Measurements from ENCODE around the gene KIF13A. TPM values are rescaled to one million over a fixed set of nuclear protein-coding genes. Genes with fewer than 3 reads are reported as not detected.

Gene KIF13A
- total RNA-seq, 5 donors from 2014 or later (not counting 1 experiment from before 2014, with no cell fraction given), result 0.55 to 2.0 (median 0.92) TPM

DNA sequence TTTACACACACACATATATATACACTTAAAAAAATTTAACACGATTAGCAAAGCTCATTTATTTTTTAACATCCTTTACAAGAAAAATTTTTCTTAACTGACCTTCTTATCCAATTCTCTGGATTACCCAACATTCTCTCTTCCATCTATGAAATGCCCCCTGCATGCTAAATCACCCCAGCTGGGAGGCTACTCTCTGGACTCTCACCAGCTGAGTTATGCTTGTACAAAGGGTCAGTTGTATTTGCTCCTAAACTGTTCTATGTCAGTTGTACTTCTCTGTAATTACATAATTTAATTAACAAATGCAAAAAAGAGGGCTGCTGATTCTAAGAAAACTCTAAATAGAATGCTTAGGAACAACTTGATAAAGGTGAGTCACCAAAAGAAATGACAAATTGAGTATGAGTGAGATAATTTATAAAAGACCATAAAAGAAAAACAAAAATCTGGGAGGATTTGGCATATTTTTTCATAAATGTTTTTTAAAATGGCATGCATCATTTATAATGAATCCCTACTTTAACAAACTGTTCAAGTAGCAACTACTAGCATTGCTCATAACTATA is 120.5 kb downstream of the KIF13A start:
- no peaks in the 10 kb centered on the region for H3K4me1 ChIP-seq (ENCODE audit: control insufficient read depth in 1 of 2, extremely low read depth in 1 of 2, insufficient read depth in 2 of 2, low read length in 2 of 2)
- H3K36me3 ChIP-seq (ENCODE audit: control insufficient read depth in 2 of 2, extremely low read depth in 1 of 2, insufficient read depth in 1 of 2, low read length in 1 of 2), result no peaks in the 10 kb centered on the region
- H3K27ac ChIP-seq (ENCODE audit: low read length), result no peak overlapping the region
- no peaks in the 10 kb centered on the region for H3K9me3 ChIP-seq
- peaks cover 13 to 18% of the 10 kb centered on the region in 2 donors for H3K27me3 Mint-ChIP-seq
- H3K4me1 Mint-ChIP-seq, result no peaks in the 10 kb centered on the region
- no peak for ATAC-seq (replicated peaks in 1 of 4)
- ChIA-PET CTCF (interaction anchor here in 1 of 2 donors (0.6 kb wide), 1 partner anchor 541 kb away, joined by 8 read pairs; no protein-coding TSS in a partner anchor), POLR2A (interaction anchor here in 1 of 2 donors (0.5 kb wide), 1 partner anchor 445 kb away, joined by 5 read pairs; no protein-coding TSS in a partner anchor)
- H3K27me3 ChIP-seq (replicated peaks in 1 of 2; ENCODE audit: control insufficient read depth in 2 of 2, extremely low read depth in 1 of 2, insufficient read depth in 2 of 2, low read length in 1 of 2), result peaks cover 0 to 3% of the 10 kb centered on the region in 2 experiments
- H3K36me3 Mint-ChIP-seq, result no peaks in the 10 kb centered on the region
- no CpG with 5 or more reads among the region's 1 CpG for WGBS (ENCODE audit: insufficient coverage)
- no peak overlapping the region for H3K27ac Mint-ChIP-seq
- no peak for DNase-seq
- H3K4me3 ChIP-seq (ENCODE audit: control insufficient read depth in 1 of 2, extremely low read depth in 1 of 2, low read length in 1 of 2), result no peak overlapping the region
- H3K9me3 Mint-ChIP-seq, result no peaks in the 10 kb centered on the region
- H3K4me3 Mint-ChIP-seq, result no peak overlapping the region

DNA sequence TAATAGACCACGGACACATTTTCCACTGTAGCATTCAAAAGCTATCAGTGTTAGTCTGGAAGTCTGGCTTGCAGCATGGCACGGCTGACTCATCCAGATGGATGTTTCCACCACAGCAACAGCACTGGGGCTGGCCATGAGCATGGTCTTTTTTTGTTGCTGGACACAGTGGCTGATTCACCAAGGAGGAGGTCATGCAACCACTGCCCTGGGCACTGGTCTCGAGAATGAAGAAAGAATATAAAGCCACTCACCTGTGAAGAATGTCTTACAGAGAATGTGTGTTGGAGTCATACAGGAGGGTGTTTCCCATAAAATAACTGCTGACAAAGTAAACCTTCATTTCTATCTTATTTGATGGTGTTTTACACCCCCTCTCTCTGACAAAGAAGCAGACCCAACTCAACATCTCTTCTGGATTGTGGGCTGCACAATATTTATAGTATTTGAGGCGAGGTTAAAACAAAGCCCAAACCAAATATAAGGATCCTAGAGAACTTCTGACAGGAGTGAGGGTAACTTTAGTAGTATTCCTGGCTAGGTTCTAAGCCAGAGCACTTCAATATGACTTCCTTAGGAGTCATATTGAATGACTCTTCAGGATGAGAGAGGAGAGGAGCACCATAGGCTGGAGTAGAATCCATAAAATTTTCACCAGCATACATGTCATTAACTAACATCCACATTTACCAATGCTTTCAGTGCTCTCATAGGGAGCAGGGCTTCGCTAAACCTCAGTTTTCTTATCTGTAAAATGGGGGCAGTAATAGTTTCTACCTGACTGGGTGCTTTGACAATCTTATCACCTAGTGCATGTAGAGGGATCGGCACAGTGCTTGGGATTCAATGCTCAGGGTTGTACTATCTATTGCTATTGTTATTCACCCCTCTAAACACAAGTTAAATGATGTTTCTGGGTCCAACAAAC is 121.4 kb downstream of the KIF13A start:
- Histone ChIP-seq H3K27ac (ENCODE audit: low read length) (no peak overlapping the region), H3K27me3 (replicated peaks in 1 of 2; ENCODE audit: control insufficient read depth in 2 of 2, extremely low read depth in 1 of 2, insufficient read depth in 2 of 2, low read length in 1 of 2) (peaks cover 0 to 3% of the 10 kb centered on the region in 2 experiments), H3K4me1 (ENCODE audit: control insufficient read depth in 1 of 2, extremely low read depth in 1 of 2, insufficient read depth in 2 of 2, low read length in 2 of 2) (no peaks in the 10 kb centered on the region), H3K9me3 (no peaks in the 10 kb centered on the region), H3K4me3 (ENCODE audit: control insufficient read depth in 1 of 2, extremely low read depth in 1 of 2, low read length in 1 of 2) (no peak overlapping the region), H3K36me3 (ENCODE audit: control insufficient read depth in 2 of 2, extremely low read depth in 1 of 2, insufficient read depth in 1 of 2, low read length in 1 of 2) (no peaks in the 10 kb centered on the region)
- H3K27ac Mint-ChIP-seq, result no peak overlapping the region
- H3K4me3 Mint-ChIP-seq, result no peak overlapping the region
- no peaks in the 10 kb centered on the region for H3K4me1 Mint-ChIP-seq
- CTCF ChIA-PET, result no interaction called here
- peaks cover 13 to 20% of the 10 kb centered on the region in 2 donors for H3K27me3 Mint-ChIP-seq
- H3K9me3 Mint-ChIP-seq, result no peaks in the 10 kb centered on the region
- WGBS (ENCODE audit: insufficient coverage), result 77% methylated on average over 2 of the region's 6 CpGs
- POLR2A ChIA-PET, result no interaction called here
- DNase-seq, result no peak
- H3K36me3 Mint-ChIP-seq, result no peaks in the 10 kb centered on the region
- ATAC-seq (replicated peaks in 1 of 4), result no peak

DNA sequence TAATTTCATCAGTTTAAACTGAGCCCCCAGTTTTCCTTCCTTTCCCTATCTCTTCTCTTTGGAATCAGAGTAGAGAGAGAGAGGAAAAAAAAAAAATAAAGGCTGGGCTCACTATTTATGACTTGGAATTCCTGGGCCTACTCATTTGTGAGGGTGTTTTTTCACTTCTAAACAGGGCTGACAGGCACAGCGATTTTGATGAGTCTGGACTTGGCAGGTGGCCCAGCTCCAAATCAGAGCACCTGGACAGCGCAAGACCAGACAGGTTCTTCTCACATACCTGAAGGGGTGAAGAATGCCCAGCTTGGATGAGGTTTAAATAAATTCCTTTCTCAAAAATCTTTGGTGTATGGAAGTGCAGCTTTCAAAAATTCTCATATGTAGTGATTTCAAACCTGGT is 122.2 kb downstream of the KIF13A start:
- Mint-ChIP-seq H3K27ac (no peak overlapping the region), H3K4me3 (no peak overlapping the region), H3K9me3 (no peaks in the 10 kb centered on the region), H3K27me3 (peaks cover 13 to 16% of the 10 kb centered on the region in 2 donors), H3K36me3 (no peaks in the 10 kb centered on the region), H3K4me1 (no peaks in the 10 kb centered on the region)
- WGBS (ENCODE audit: insufficient coverage), result no CpG with 5 or more reads among the region's 2 CpGs
- H3K4me1 ChIP-seq (ENCODE audit: control insufficient read depth in 1 of 2, extremely low read depth in 1 of 2, insufficient read depth in 2 of 2, low read length in 2 of 2), result no peaks in the 10 kb centered on the region
- DNase-seq (no peak), ATAC-seq (replicated peaks in 1 of 4) (no peak)
- ChIA-PET CTCF (no interaction called here), POLR2A (no interaction called here)
- peaks cover 0 to 3% of the 10 kb centered on the region in 2 experiments for H3K27me3 ChIP-seq (replicated peaks in 1 of 2; ENCODE audit: control insufficient read depth in 2 of 2, extremely low read depth in 1 of 2, insufficient read depth in 2 of 2, low read length in 1 of 2)
- no peaks in the 10 kb centered on the region for H3K9me3 ChIP-seq
- no peak overlapping the region for H3K4me3 ChIP-seq (ENCODE audit: control insufficient read depth in 1 of 2, extremely low read depth in 1 of 2, low read length in 1 of 2)
- no peak overlapping the region for H3K27ac ChIP-seq (ENCODE audit: low read length)
- no peaks in the 10 kb centered on the region for H3K36me3 ChIP-seq (ENCODE audit: control insufficient read depth in 2 of 2, extremely low read depth in 1 of 2, insufficient read depth in 1 of 2, low read length in 1 of 2)

DNA sequence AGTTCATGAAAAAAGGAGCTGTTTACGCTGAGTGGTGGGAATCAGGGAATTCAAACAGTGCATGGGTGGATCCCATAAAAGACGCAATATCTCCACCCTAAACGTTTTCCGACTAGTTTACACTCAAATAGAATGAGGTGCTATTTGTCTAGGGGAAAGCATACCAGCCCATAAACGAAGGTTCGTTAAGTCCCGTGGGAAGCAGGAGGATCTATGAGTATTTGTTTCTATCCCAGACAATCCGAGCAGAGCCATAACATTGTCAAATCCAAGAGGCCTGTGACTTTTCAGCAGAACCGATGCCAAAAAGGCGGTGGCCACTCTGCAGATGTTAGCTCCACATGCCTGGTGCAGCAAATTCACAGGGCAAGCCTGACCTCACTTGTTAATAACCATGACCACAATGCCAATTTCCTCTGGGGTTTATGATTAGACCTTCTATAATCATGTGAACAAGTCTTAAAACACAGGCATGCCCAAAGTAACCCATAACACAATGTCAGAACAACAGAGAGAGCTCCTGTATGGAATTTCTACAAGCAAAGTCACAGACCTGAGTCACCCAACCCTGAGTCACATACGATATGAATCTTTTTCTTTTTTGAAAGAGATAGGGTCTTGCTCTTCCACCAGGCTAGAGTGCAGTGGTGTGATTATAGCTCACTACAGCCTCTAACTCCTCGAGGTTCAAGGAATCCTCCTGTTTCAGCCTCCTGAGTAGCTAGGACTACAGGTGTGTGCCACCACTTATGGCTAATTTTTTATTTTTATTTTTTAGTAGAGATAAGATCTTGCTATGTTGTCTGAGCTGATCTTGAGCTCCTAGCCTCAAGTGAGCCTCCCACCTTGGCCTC is 123.3 kb downstream of the KIF13A start:
- CTCF ChIA-PET, result no interaction called here
- no peaks in the 10 kb centered on the region for H3K36me3 Mint-ChIP-seq
- no peaks in the 10 kb centered on the region for H3K9me3 ChIP-seq

DNA sequence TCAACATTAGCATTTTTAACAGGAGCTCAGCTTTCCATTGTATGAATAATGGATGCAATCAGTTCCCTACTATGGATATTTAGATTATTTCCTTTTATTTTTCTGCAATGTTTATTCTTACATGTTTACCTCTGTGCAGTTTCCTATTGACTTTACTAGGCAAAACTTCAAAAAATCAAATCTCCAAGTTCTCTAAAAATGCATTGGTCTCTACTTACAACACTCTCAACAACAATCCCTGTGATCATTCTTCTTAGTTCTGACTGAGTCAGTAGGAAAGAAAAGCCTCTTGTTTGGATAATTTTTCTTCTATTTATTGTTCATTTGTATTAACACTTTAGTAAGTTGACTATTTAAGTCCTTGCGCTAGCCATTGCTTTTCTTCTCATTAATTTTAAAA is 126.1 kb downstream of the KIF13A start:
- Histone ChIP-seq H3K9me3 (no peaks in the 10 kb centered on the region), H3K4me1 (ENCODE audit: control insufficient read depth in 1 of 2, extremely low read depth in 1 of 2, insufficient read depth in 2 of 2, low read length in 2 of 2) (no peaks in the 10 kb centered on the region), H3K27ac (ENCODE audit: low read length) (no peak overlapping the region), H3K27me3 (replicated peaks in 1 of 2; ENCODE audit: control insufficient read depth in 2 of 2, extremely low read depth in 1 of 2, insufficient read depth in 2 of 2, low read length in 1 of 2) (peaks cover 0 to 3% of the 10 kb centered on the region in 2 experiments), H3K4me3 (ENCODE audit: control insufficient read depth in 1 of 2, extremely low read depth in 1 of 2, low read length in 1 of 2) (no peak overlapping the region), H3K36me3 (ENCODE audit: control insufficient read depth in 2 of 2, extremely low read depth in 1 of 2, insufficient read depth in 1 of 2, low read length in 1 of 2) (no peaks in the 10 kb centered on the region)
- H3K4me3 Mint-ChIP-seq, result no peak overlapping the region
- no peak overlapping the region for H3K27ac Mint-ChIP-seq
- ATAC-seq (replicated peaks in 1 of 4) (no peak), DNase-seq (no peak)
- no peaks in the 10 kb centered on the region for H3K9me3 Mint-ChIP-seq
- H3K4me1 Mint-ChIP-seq, result no peaks in the 10 kb centered on the region
- H3K27me3 Mint-ChIP-seq, result peaks cover 8 to 14% of the 10 kb centered on the region in 2 donors
- H3K36me3 Mint-ChIP-seq, result no peaks in the 10 kb centered on the region
- CTCF ChIA-PET, result no interaction called here
- POLR2A ChIA-PET, result no interaction called here
- no CpG with 5 or more reads among the region's 1 CpG for WGBS (ENCODE audit: insufficient coverage)

More for the DNA sequence above, 123.3 kb downstream of the KIF13A start:
- Mint-ChIP-seq H3K4me1 (no peaks in the 10 kb centered on the region), H3K27me3 (peaks cover 9 to 12% of the 10 kb centered on the region in 2 donors), H3K27ac (no peak overlapping the region), H3K4me3 (no peak overlapping the region), H3K9me3 (no peaks in the 10 kb centered on the region)
- Histone ChIP-seq H3K36me3 (ENCODE audit: control insufficient read depth in 2 of 2, extremely low read depth in 1 of 2, insufficient read depth in 1 of 2, low read length in 1 of 2) (no peaks in the 10 kb centered on the region), H3K4me3 (ENCODE audit: control insufficient read depth in 1 of 2, extremely low read depth in 1 of 2, low read length in 1 of 2) (no peak overlapping the region), H3K4me1 (ENCODE audit: control insufficient read depth in 1 of 2, extremely low read depth in 1 of 2, insufficient read depth in 2 of 2, low read length in 2 of 2) (no peaks in the 10 kb centered on the region), H3K27ac (ENCODE audit: low read length) (no peak overlapping the region), H3K27me3 (replicated peaks in 1 of 2; ENCODE audit: control insufficient read depth in 2 of 2, extremely low read depth in 1 of 2, insufficient read depth in 2 of 2, low read length in 1 of 2) (peaks cover 0 to 3% of the 10 kb centered on the region in 2 experiments)
- POLR2A ChIA-PET, result no interaction called here
- 95% methylated on average over 5 of the region's 12 CpGs for WGBS (ENCODE audit: insufficient coverage)
- ATAC-seq (replicated peaks in 1 of 4), result no peak
- no peak for DNase-seq

DNA sequence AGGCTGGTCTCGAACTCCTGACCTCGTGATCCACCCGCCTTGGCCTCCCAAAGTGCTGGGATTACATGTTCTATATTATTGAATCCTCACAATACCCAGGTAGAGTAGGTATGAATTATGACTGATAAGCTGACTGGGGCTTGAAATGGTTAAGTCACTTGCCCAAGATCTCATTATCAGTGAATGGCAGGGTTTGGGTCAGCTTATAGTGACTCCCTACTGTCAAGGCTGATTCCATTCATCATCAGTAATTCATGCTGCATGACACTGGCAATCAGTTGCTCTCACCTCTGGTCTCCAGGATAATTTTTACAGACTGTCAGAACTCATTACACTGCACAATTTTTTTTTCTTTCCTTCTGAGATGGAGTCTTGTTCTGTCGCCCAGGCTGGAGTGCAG is 127.6 kb downstream of the KIF13A start:
- peaks cover 0 to 3% of the 10 kb centered on the region in 2 experiments for H3K27me3 ChIP-seq (replicated peaks in 1 of 2; ENCODE audit: control insufficient read depth in 2 of 2, extremely low read depth in 1 of 2, insufficient read depth in 2 of 2, low read length in 1 of 2)
- CTCF ChIA-PET, result no interaction called here
- H3K4me1 Mint-ChIP-seq, result no peaks in the 10 kb centered on the region
- no peaks in the 10 kb centered on the region for H3K36me3 Mint-ChIP-seq
- H3K9me3 Mint-ChIP-seq, result no peaks in the 10 kb centered on the region
- WGBS (ENCODE audit: insufficient coverage), result no CpG with 5 or more reads among the region's 4 CpGs
- POLR2A ChIA-PET, result interaction anchor here in 1 of 2 donors (0.6 kb wide), 1 partner anchor 26 kb away, joined by 3 read pairs; no protein-coding TSS in a partner anchor
- no peak overlapping the region for H3K4me3 ChIP-seq (ENCODE audit: control insufficient read depth in 1 of 2, extremely low read depth in 1 of 2, low read length in 1 of 2)
- no peaks in the 10 kb centered on the region for H3K4me1 ChIP-seq (ENCODE audit: control insufficient read depth in 1 of 2, extremely low read depth in 1 of 2, insufficient read depth in 2 of 2, low read length in 2 of 2)
- no peak overlapping the region for H3K27ac Mint-ChIP-seq
- H3K9me3 ChIP-seq, result no peaks in the 10 kb centered on the region
- peaks cover 2 to 14% of the 10 kb centered on the region in 2 donors for H3K27me3 Mint-ChIP-seq
- no peak overlapping the region for H3K27ac ChIP-seq (ENCODE audit: low read length)
- no peak overlapping the region for H3K4me3 Mint-ChIP-seq
- DNase-seq (no peak), ATAC-seq (replicated peaks in 1 of 4) (no peak)
- no peaks in the 10 kb centered on the region for H3K36me3 ChIP-seq (ENCODE audit: control insufficient read depth in 2 of 2, extremely low read depth in 1 of 2, insufficient read depth in 1 of 2, low read length in 1 of 2)

All from T-cell (primary cell).